Right lobe of liver (tissue), 4 donors: ENCODE measurements around the gene RNASET2.

ENCODE experiments used
- POLR2A ChIP-seq: fragments of 450-650 bp; IDR thresholded peaks from one replicate; pipeline ENCODE4 v1.6.1; 2017; ENCODE audit warnings: antibody characterized with exemption, mild to moderate bottlenecking
- TF ChIP-seq, protein P1 (sequence below), 4 donors: fragments of 200-600 bp in 3 of 4; fragments of 450-650 bp in 1 of 4; IDR thresholded peaks; one replicate each; pipeline versions ENCODE4 v1.5.1 to v1.8.0; 2016 to 2022; ENCODE audit warnings: antibody characterized with exemption in 4 of 4, mild to moderate bottlenecking in 2 of 4
- donor health status: DM: no; HTN: no; CAD: no.
- donor health status: DM: no; HTN: no; CAD: no.
- donor health status: DM: no; HTN: yes; CAD: no.

DNA sequence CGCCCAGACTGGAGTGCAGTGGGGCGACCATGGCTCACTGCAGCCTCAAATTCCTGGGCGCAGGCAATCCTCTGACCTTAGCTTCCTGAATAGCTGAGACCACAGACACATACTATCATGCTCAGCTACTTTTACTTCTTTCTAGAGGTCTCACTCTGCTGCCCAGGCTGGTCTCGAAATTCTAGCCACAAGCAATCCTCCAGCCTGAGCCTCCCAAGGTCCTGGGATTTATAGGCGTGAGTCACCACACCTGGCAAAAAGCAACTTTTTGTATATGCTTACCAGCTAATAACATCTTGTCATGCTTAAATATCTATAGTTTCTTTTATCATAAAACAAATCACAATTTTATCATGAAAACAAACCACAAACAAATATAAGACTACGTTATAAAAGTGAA lies 23.0 kb downstream of the RNASET2 start:
- TF ChIP-seq, protein P1, sequence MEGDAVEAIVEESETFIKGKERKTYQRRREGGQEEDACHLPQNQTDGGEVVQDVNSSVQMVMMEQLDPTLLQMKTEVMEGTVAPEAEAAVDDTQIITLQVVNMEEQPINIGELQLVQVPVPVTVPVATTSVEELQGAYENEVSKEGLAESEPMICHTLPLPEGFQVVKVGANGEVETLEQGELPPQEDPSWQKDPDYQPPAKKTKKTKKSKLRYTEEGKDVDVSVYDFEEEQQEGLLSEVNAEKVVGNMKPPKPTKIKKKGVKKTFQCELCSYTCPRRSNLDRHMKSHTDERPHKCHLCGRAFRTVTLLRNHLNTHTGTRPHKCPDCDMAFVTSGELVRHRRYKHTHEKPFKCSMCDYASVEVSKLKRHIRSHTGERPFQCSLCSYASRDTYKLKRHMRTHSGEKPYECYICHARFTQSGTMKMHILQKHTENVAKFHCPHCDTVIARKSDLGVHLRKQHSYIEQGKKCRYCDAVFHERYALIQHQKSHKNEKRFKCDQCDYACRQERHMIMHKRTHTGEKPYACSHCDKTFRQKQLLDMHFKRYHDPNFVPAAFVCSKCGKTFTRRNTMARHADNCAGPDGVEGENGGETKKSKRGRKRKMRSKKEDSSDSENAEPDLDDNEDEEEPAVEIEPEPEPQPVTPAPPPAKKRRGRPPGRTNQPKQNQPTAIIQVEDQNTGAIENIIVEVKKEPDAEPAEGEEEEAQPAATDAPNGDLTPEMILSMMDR (IDR thresholded peaks at IDR 0.05), result no peak
- no peak for TF ChIP-seq POLR2A
